Nephron progenitor cell (in vitro differentiated cells): Measurements from ENCODE around the gene BRD4.

Experiments used
- DNase-seq: peaks from one replicate; pipeline ENCODE4 v3.0.0; 2021
- H3K27ac Mint-ChIP-seq: 2 replicates; pipeline ENCODE4 v1.8.0; 2021; ENCODE audit warnings: mild to moderate bottlenecking, moderate library complexity, mixed read lengths
- H3K27me3 Mint-ChIP-seq: 2 replicates; pipeline ENCODE4 v1.8.0; 2021; ENCODE audit warnings: mild to moderate bottlenecking, low read depth, mixed read lengths; ENCODE audit not compliant: poor library complexity
- H3K36me3 Mint-ChIP-seq: 2 replicates; pipeline ENCODE4 v1.8.0; 2021; ENCODE audit warnings: low read depth, mixed read lengths
- H3K4me1 Mint-ChIP-seq: 2 replicates; pipeline ENCODE4 v1.8.0; 2021; ENCODE audit warnings: mixed read lengths
- H3K4me3 Mint-ChIP-seq: 2 replicates; pipeline ENCODE4 v1.8.0; 2021; ENCODE audit warnings: mild to moderate bottlenecking, moderate library complexity, mixed read lengths
- H3K9me3 Mint-ChIP-seq: 2 replicates; pipeline ENCODE4 v1.8.0; 2021; ENCODE audit warnings: mild to moderate bottlenecking, moderate library complexity, mixed read lengths
- TF ChIP-seq, protein P1 (sequence below): fragments of 200-600 bp; sonication (generic); IDR thresholded peaks from 2 replicates; pipeline ENCODE4 v1.5.0; 2021; ENCODE audit warnings: antibody characterized with exemption

BRD4 gene

DNA sequence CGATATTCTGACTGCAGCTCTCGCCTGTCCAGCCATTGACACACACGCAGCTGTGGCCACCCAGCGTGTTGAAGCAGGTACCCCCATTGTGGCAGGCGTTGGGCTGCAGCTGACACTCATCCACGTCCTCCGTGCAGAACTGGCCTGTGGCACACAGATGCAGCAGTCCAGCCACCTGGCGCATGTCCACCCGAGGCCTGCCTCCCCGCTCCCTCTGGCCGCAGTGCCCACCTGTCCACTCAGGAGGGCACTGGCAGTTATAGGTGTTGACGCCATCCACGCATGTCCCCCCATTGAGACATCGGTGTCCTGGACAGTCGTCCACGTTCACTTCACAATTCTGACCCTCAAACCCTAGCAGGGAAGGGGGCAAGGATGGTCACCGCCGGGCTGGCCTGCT is 140.8 kb downstream of the BRD4 start:
- Mint-ChIP-seq H3K36me3 (peaks cover 67% of the 10 kb centered on the region), H3K27ac (peak overlapping the region; percentile 68), H3K4me1 (peaks cover 12% of the 10 kb centered on the region), H3K9me3 (no peaks in the 10 kb centered on the region), H3K4me3 (no peak overlapping the region), H3K27me3 (no peaks in the 10 kb centered on the region)
- DNase-seq: no peak
- TF ChIP-seq, protein P1, sequence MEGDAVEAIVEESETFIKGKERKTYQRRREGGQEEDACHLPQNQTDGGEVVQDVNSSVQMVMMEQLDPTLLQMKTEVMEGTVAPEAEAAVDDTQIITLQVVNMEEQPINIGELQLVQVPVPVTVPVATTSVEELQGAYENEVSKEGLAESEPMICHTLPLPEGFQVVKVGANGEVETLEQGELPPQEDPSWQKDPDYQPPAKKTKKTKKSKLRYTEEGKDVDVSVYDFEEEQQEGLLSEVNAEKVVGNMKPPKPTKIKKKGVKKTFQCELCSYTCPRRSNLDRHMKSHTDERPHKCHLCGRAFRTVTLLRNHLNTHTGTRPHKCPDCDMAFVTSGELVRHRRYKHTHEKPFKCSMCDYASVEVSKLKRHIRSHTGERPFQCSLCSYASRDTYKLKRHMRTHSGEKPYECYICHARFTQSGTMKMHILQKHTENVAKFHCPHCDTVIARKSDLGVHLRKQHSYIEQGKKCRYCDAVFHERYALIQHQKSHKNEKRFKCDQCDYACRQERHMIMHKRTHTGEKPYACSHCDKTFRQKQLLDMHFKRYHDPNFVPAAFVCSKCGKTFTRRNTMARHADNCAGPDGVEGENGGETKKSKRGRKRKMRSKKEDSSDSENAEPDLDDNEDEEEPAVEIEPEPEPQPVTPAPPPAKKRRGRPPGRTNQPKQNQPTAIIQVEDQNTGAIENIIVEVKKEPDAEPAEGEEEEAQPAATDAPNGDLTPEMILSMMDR: no peak

DNA sequence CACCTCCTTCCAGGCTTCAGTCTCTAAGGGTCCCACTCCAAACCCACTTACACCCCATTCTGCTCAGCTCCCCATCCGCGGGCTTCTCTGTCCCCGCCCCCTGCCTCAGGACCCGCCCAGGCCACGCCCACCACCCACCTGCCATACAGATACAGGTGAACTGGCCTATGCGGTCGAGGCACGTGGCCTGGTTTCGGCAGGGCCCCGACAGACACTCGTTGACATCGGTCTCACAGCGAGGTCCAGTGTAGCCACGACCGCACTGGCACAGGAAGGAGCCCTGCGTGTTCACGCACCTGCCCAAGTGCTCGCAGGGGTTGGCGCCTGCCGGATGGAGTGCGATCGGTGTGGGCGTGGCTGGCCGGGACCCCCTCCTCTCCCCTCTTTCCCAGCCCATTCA is 143.5 kb downstream of the BRD4 start:
- H3K4me1 Mint-ChIP-seq: no peaks in the 10 kb centered on the region
- no peak for DNase-seq
- H3K9me3 Mint-ChIP-seq: no peaks in the 10 kb centered on the region
- no peak overlapping the region for H3K27ac Mint-ChIP-seq
- no peaks in the 10 kb centered on the region for H3K27me3 Mint-ChIP-seq
- H3K36me3 Mint-ChIP-seq: peaks cover 86% of the 10 kb centered on the region
- TF ChIP-seq, protein P1: no peak
- H3K4me3 Mint-ChIP-seq: no peak overlapping the region

DNA sequence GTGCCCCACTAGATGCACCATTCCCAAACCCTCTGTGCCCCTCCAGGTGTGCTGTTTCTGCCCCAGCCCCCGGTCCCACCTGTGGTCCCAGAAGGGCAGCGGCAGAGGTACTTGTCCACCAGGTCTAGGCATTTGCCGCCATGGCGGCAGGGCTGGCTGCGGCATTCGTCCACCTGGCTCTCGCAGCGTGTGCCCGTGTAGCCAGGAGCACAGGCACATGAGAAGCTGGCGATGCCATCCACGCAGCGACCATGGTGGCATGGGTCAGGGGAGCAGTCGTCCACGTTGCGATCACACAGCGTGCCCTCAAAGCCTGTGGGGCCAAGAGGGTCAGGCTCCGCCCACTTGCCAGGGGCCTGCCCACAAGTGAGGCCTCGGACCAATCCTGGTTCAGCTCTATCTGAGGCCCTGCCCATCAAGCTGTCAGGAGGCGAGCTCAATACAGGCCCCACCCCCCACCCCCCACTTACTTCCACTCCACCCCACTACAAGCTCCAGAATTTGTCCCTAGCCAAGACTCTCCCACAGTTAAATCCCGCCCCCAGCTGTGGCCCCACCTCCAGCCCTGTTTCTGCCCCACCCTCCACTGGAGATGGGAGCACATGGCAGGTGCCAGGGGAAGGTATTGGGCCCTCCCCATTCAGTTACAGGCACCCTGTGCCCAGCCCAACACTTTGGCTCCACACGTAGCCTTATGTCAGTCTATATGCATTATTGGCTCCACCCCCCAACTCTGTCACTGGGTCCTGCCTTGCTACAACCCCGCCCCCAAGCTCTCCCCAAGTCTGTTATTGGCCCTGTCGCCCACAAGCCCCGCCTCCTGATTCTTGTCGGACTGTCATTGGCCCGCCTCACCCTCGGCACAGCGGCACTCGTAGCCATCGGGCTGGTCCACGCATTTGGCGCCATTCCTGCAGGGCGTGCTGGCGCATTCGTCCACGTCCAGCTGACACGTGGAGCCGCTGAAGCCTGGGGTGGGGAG is 145.0 kb downstream of the BRD4 start:
- no peaks in the 10 kb centered on the region for H3K27me3 Mint-ChIP-seq
- H3K4me1 Mint-ChIP-seq: no peaks in the 10 kb centered on the region
- no peak overlapping the region for H3K4me3 Mint-ChIP-seq
- TF ChIP-seq, protein P1: no peak
- peak; percentile 27 for DNase-seq
- H3K27ac Mint-ChIP-seq: no peak overlapping the region
- H3K36me3 Mint-ChIP-seq: peaks cover 81% of the 10 kb centered on the region
- no peaks in the 10 kb centered on the region for H3K9me3 Mint-ChIP-seq
